ENCODE measurements around the gene NRCAM. TPM values are rescaled to one million over a fixed set of nuclear protein-coding genes. Genes with fewer than 3 reads are reported as not detected.
"Not testable (repeated sequence)": the region's sequence is repeated elsewhere in the genome, so short reads cannot be mapped to it uniquely, and the experiment has no call there.

The NRCAM gene
- total RNA-seq, 1 donor from 2014 or later, result 39.0 TPM

- H3K27me3 ChIP-seq (ENCODE audit: control insufficient read depth, insufficient read depth, low read length), result no peaks in the 10 kb centered on the region
Observed at GRCh38 chr7:108284349-108285002, 171.8 kb downstream of the NRCAM start.

GRCh38 chr7:108283252-108283651 is 173.0 kb downstream of the NRCAM start:
- H3K4me3 ChIP-seq (ENCODE audit: low read depth, low read length), result no peak overlapping the region
- H3K27me3 ChIP-seq (ENCODE audit: control insufficient read depth, insufficient read depth, low read length), result no peaks in the 10 kb centered on the region
- TF ChIP-seq CTCF (IDR thresholded peaks at IDR 0.05; ENCODE audit: insufficient read depth, low read length, poor library complexity, severe bottlenecking), result no peak
- DNase-seq (ENCODE audit: low read depth), result no peak
- no peaks in the 10 kb centered on the region for H3K36me3 ChIP-seq (ENCODE audit: control insufficient read depth, insufficient read depth, low read length)

More at GRCh38 chr7:108284349-108285002, 171.8 kb downstream of the NRCAM start:
- no peak for TF ChIP-seq CTCF (IDR thresholded peaks at IDR 0.05; ENCODE audit: insufficient read depth, low read length, poor library complexity, severe bottlenecking)
- DNase-seq (ENCODE audit: low read depth), result no peak
- Histone ChIP-seq H3K36me3 (ENCODE audit: control insufficient read depth, insufficient read depth, low read length) (no peaks in the 10 kb centered on the region), H3K4me3 (ENCODE audit: low read depth, low read length) (no peak overlapping the region)

- DNase-seq (ENCODE audit: low read depth), result no peak
Observed at GRCh38 chr7:108282427-108282996, 173.7 kb downstream of the NRCAM start.

GRCh38 chr7:108280136-108280535 is 176.1 kb downstream of the NRCAM start:
- TF ChIP-seq CTCF (IDR thresholded peaks at IDR 0.05; ENCODE audit: insufficient read depth, low read length, poor library complexity, severe bottlenecking), result no peak
- no peaks in the 10 kb centered on the region for H3K27me3 ChIP-seq (ENCODE audit: control insufficient read depth, insufficient read depth, low read length)
- DNase-seq (ENCODE audit: low read depth), result no peak
- H3K36me3 ChIP-seq (ENCODE audit: control insufficient read depth, insufficient read depth, low read length), result no peaks in the 10 kb centered on the region
- H3K4me3 ChIP-seq (ENCODE audit: low read depth, low read length), result no peak overlapping the region

More at GRCh38 chr7:108282427-108282996, 173.7 kb downstream of the NRCAM start:
- no peak overlapping the region for H3K4me3 ChIP-seq (ENCODE audit: low read depth, low read length)
- H3K27me3 ChIP-seq (ENCODE audit: control insufficient read depth, insufficient read depth, low read length), result no peaks in the 10 kb centered on the region
- no peaks in the 10 kb centered on the region for H3K36me3 ChIP-seq (ENCODE audit: control insufficient read depth, insufficient read depth, low read length)
- TF ChIP-seq CTCF (IDR thresholded peaks at IDR 0.05; ENCODE audit: insufficient read depth, low read length, poor library complexity, severe bottlenecking), result no peak

GRCh38 chr7:108278776-108279175 is 177.5 kb downstream of the NRCAM start:
- no peak for TF ChIP-seq CTCF (IDR thresholded peaks at IDR 0.05; ENCODE audit: insufficient read depth, low read length, poor library complexity, severe bottlenecking)
- DNase-seq (ENCODE audit: low read depth), result no peak
- H3K4me3 ChIP-seq (ENCODE audit: low read depth, low read length), result no peak overlapping the region
- H3K27me3 ChIP-seq (ENCODE audit: control insufficient read depth, insufficient read depth, low read length), result no peaks in the 10 kb centered on the region
- H3K36me3 ChIP-seq (ENCODE audit: control insufficient read depth, insufficient read depth, low read length), result no peaks in the 10 kb centered on the region

GRCh38 chr7:108278281-108278680 is 178.0 kb downstream of the NRCAM start:
- H3K27me3 ChIP-seq (ENCODE audit: control insufficient read depth, insufficient read depth, low read length), result no peaks in the 10 kb centered on the region
- no peaks in the 10 kb centered on the region for H3K36me3 ChIP-seq (ENCODE audit: control insufficient read depth, insufficient read depth, low read length)
- H3K4me3 ChIP-seq (ENCODE audit: low read depth, low read length), result no peak overlapping the region
- TF ChIP-seq CTCF (IDR thresholded peaks at IDR 0.05; ENCODE audit: insufficient read depth, low read length, poor library complexity, severe bottlenecking), result no peak
- DNase-seq (ENCODE audit: low read depth), result no peak

- not testable (repeated sequence) for DNase-seq (ENCODE audit: low read depth); H3K36me3 ChIP-seq (ENCODE audit: control insufficient read depth, insufficient read depth, low read length); H3K4me3 ChIP-seq (ENCODE audit: low read depth, low read length); H3K27me3 ChIP-seq (ENCODE audit: control insufficient read depth, insufficient read depth, low read length)
Observed at GRCh38 chr7:108274447-108274846, 181.8 kb downstream of the NRCAM start.

- not testable (repeated sequence) for H3K36me3 ChIP-seq (ENCODE audit: control insufficient read depth, insufficient read depth, low read length); H3K27me3 ChIP-seq (ENCODE audit: control insufficient read depth, insufficient read depth, low read length); DNase-seq (ENCODE audit: low read depth); H3K4me3 ChIP-seq (ENCODE audit: low read depth, low read length)
Observed at GRCh38 chr7:108272891-108273290, 183.3 kb downstream of the NRCAM start.

All from kidney epithelial cell (primary cell).